PFSK-1 (cell line): ENCODE measurements around the gene ALX4.

Experiments
- POLR2AphosphoS5 ChIP-seq: IDR thresholded peaks from 2 replicates; pipeline ENCODE4 v1.6.1; 2012; ENCODE audit warnings: low read depth, mild to moderate bottlenecking, control low read depth, low read length, moderate library complexity
- TAF1 ChIP-seq: IDR thresholded peaks from 2 replicates; pipeline ENCODE4 v1.6.1; 2012; ENCODE audit warnings: low read length, control low read depth, borderline replicate concordance; ENCODE audit not compliant: insufficient read depth

DNA sequence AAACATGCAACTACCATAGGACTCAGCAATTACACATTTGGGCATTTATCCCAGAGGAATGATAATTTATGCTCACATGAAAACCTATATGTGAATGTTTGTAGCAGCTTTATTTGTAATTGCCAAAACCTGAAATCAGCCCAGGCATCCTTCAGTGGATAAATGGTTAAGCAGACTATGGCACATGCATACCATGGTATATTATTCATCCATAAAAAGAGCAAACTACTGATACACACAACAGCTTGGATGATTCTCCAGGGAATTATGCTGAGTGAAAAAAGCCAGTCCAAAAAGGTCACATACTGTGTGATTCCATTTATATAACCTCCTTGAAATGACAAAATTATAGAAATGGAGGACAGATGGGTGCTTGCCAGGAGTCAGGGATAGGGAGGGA lies 86.7 kb downstream of the ALX4 start:
- TF ChIP-seq TAF1 (no peak), POLR2AphosphoS5 (no peak)
